Esophagus muscularis mucosa (tissue), 4 donors: ENCODE measurements around the gene MAB21L2. TPM values are rescaled to one million over a fixed set of nuclear protein-coding genes. Genes with fewer than 3 reads are reported as not detected.
"Not testable (repeated sequence)": the region's sequence is repeated elsewhere in the genome, so short reads cannot be mapped to it uniquely, and the experiment has no call there.

ENCODE experiments used
- DNase-seq: peaks from one replicate; pipeline ENCODE4 v3.0.0-alpha.2; 2017; ENCODE audit errors: extremely low spot score
- H3K27ac ChIP-seq, 4 donors: fragments of 200-600 bp; sonication (generic); replicated peaks in 1 of 4; 1 replicate in 3 of 4; 2 replicates in 1 of 4; pipeline ENCODE4 v1.5.1; 2016 to 2019; ENCODE audit warnings: mild to moderate bottlenecking in 1 of 4
- H3K27me3 ChIP-seq, 4 donors: fragments of 200-600 bp; sonication (generic); one replicate each; pipeline versions ENCODE4 v1.5.1 to v1.6.0; 2016 to 2019
- H3K36me3 ChIP-seq, 4 donors: fragments of 200-600 bp; sonication (generic); one replicate each; pipeline ENCODE4 v1.5.1; 2016 to 2019
- H3K4me1 ChIP-seq, 4 donors: fragments of 200-600 bp; sonication (generic); one replicate each; pipeline ENCODE4 v1.5.1; 2016 to 2019
- H3K4me3 ChIP-seq, 4 donors: fragments of 200-600 bp; sonication (generic); 1 replicate in 2 of 4; 2 replicates in 2 of 4; pipeline ENCODE4 v1.5.1; 2016 to 2019; ENCODE audit warnings: mild to moderate bottlenecking in 4 of 4, moderate library complexity in 1 of 4
- H3K9me3 ChIP-seq, 4 donors: fragments of 200-600 bp; sonication (generic); 1 replicate in 3 of 4; 2 replicates in 1 of 4; pipeline ENCODE4 v1.5.1; 2016 to 2019
- CTCF ChIP-seq, 3 experiments: fragments of 200-600 bp in 2 of 3; fragments of 450-650 bp in 1 of 3; sonication (generic) in 2 of 3; IDR thresholded peaks; one replicate each; pipeline ENCODE4 v1.5.1; 2017 to 2019; ENCODE audit warnings: antibody characterized with exemption in 3 of 3, mild to moderate bottlenecking in 2 of 3, moderate library complexity in 1 of 3
- EP300 ChIP-seq: sonication (generic); formaldehyde crosslinking; IDR thresholded peaks from one replicate; pipeline ENCODE4 v1.6.1; 2017; ENCODE audit warnings: antibody characterized with exemption
- POLR2A ChIP-seq: fragments of 450-650 bp; IDR thresholded peaks from one replicate; pipeline ENCODE4 v1.6.1; 2017; ENCODE audit warnings: antibody characterized with exemption, moderate library complexity, mild to moderate bottlenecking, low read depth
- POLR2AphosphoS5 ChIP-seq, 2 donors: sonication (generic); formaldehyde crosslinking; IDR thresholded peaks; one replicate each; pipeline ENCODE4 v1.6.1; 2017; ENCODE audit warnings: antibody characterized with exemption in 2 of 2
- WGBS: methylation state at CpG from one replicate; pipeline ENCODE4 v1.1.5; 2018; 5-methylcytosine and 5-hydroxymethylcytosine counted together
- intact Hi-C: fragments of 100-400 bp; cut with DNase I; formaldehyde crosslinking; loops from one replicate; pipeline ENCODE4 v1.15.1; 2023
- total RNA-seq, 4 donors: library from RNA; depleted of rRNA; stranded (reverse); fragments of >200 nt; gene quantifications; one replicate each; pipeline versions ENCODE4 v1.1.0 to v1.2.1, GENCODE V29; 2016

MAB21L2 gene
- total RNA-seq, 4 donors from 2014 or later: 0.32 to 1.7 (median 0.42) TPM; not detected in 1

DNA sequence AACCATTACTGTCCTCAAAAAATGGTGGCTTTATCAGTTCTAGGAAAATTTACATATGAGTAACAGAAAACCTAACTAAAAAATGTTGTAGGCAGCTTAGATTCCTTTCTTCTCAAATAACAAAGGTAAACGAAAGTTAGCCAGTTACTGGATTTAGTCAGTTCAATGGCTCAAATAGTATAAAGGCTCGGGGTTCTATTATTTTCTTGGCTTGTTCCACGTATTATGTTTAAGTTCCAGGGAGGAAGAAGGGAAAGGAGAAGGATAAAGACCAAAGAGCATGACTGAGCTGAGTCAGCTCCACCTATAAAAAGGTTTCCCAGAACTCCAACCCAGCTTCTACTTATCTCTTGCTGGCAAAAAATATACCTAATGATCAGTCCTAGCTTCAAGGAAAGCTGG lies 41.0 kb upstream of the MAB21L2 start:
- no peaks in the 10 kb centered on the region for H3K36me3 ChIP-seq
- no peaks in the 10 kb centered on the region for H3K9me3 ChIP-seq
- H3K4me1 ChIP-seq: no peaks in the 10 kb centered on the region
- H3K4me3 ChIP-seq: no peak overlapping the region
- WGBS: 83% methylated on average over 3 of the region's 3 CpGs
- no peak overlapping the region for H3K27ac ChIP-seq
- no peaks in the 10 kb centered on the region for H3K27me3 ChIP-seq
- intact Hi-C loops: no loop called here
- DNase-seq: no peak
- TF ChIP-seq POLR2AphosphoS5 (IDR thresholded peaks at IDR 0.05) (no peak), POLR2A (no peak), EP300 (no peak), CTCF (IDR thresholded peaks at IDR 0.05) (no peak)

- no peak overlapping the region for H3K4me3 ChIP-seq
- intact Hi-C loops: no loop called here
Measured at GRCh38 chr4:150541681-150542080, 40.3 kb upstream of the MAB21L2 start.

GRCh38 chr4:150543042-150543441 lies 38.9 kb upstream of the MAB21L2 start:
- Histone ChIP-seq H3K27me3 (no peaks in the 10 kb centered on the region), H3K9me3 (no peaks in the 10 kb centered on the region), H3K4me3 (no peak overlapping the region), H3K4me1 (no peaks in the 10 kb centered on the region), H3K36me3 (no peaks in the 10 kb centered on the region), H3K27ac (no peak overlapping the region)
- TF ChIP-seq EP300 (no peak), POLR2AphosphoS5 (IDR thresholded peaks at IDR 0.05) (no peak), POLR2A (no peak), CTCF (IDR thresholded peaks at IDR 0.05) (no peak)
- no peak for DNase-seq
- 62% methylated on average over 1 of the region's 1 CpG for WGBS
- intact Hi-C loops: no loop called here

More at GRCh38 chr4:150541681-150542080, 40.3 kb upstream of the MAB21L2 start:
- DNase-seq: no peak
- H3K9me3 ChIP-seq: no peaks in the 10 kb centered on the region
- TF ChIP-seq CTCF (IDR thresholded peaks at IDR 0.05): no peak
- no peak for TF ChIP-seq POLR2AphosphoS5 (IDR thresholded peaks at IDR 0.05)
- TF ChIP-seq EP300: no peak
- no peak for TF ChIP-seq POLR2A
- no peaks in the 10 kb centered on the region for H3K4me1 ChIP-seq
- no peaks in the 10 kb centered on the region for H3K27me3 ChIP-seq
- H3K27ac ChIP-seq: no peak overlapping the region
- 95% methylated on average over 3 of the region's 3 CpGs for WGBS
- no peaks in the 10 kb centered on the region for H3K36me3 ChIP-seq

- H3K27me3 ChIP-seq: no peaks in the 10 kb centered on the region
- H3K27ac ChIP-seq: no peak overlapping the region
- H3K36me3 ChIP-seq: no peaks in the 10 kb centered on the region
- intact Hi-C loops: no loop called here
- whole genome bisulfite sequencing: 93% methylated on average over 2 of the region's 2 CpGs
- H3K4me3 ChIP-seq: no peak overlapping the region
- TF ChIP-seq EP300 (no peak), POLR2A (no peak), POLR2AphosphoS5 (IDR thresholded peaks at IDR 0.05) (no peak), CTCF (IDR thresholded peaks at IDR 0.05) (no peak)
- no peaks in the 10 kb centered on the region for H3K4me1 ChIP-seq
- no peak for DNase-seq
- H3K9me3 ChIP-seq: no peaks in the 10 kb centered on the region
Measured at GRCh38 chr4:150546286-150546685, 35.7 kb upstream of the MAB21L2 start.

GRCh38 chr4:150547154-150547838 lies 34.7 kb upstream of the MAB21L2 start:
- 82% methylated on average over 4 of the region's 4 CpGs for WGBS
- H3K27me3 ChIP-seq: no peaks in the 10 kb centered on the region
- H3K27ac ChIP-seq: no peak overlapping the region
- intact Hi-C loops: no loop called here
- H3K36me3 ChIP-seq: no peaks in the 10 kb centered on the region
- no peak overlapping the region for H3K4me3 ChIP-seq
- H3K9me3 ChIP-seq: no peaks in the 10 kb centered on the region
- no peak for TF ChIP-seq EP300
- DNase-seq: no peak
- H3K4me1 ChIP-seq: no peaks in the 10 kb centered on the region

- not testable (repeated sequence) for H3K36me3 ChIP-seq
Measured at GRCh38 chr4:150557811-150558210, 24.1 kb upstream of the MAB21L2 start.

More at GRCh38 chr4:150557811-150558210, 24.1 kb upstream of the MAB21L2 start:
- WGBS: 100% methylated on average over 3 of the region's 3 CpGs
- intact Hi-C loops, DNase-seq, H3K9me3 ChIP-seq, H3K27me3 ChIP-seq, H3K4me1 ChIP-seq, H3K27ac ChIP-seq, H3K4me3 ChIP-seq: not testable (repeated sequence)
